ENCODE measurements around the gene COL5A1.

COL5A1 gene

DNA sequence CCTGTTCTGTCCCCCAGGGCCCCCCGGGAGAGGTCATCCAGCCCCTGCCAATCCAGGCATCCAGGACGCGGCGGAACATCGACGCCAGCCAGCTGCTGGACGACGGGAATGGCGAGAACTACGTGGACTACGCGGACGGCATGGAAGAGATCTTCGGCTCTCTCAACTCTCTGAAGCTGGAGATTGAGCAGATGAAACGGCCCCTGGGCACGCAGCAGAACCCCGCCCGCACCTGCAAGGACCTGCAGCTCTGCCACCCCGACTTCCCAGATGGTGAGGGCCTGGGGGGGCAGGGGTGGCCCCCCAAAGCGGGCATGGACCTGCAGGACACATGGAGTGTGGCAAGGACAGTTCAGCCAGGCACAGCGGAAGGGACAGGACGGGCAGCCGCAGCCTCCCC lies 183.0 kb downstream of the COL5A1 start:
- H3K36me3 ChIP-seq (ENCODE audit: insufficient read depth, low read length) = peaks cover 25% of the 10 kb centered on the region; the same call in 1 of the 2 replicates
- no peaks in the 10 kb centered on the region for H3K79me2 ChIP-seq (ENCODE audit: control insufficient read depth, insufficient read depth, low read length, unreplicated experiment)
- no peak overlapping the region for H2AFZ ChIP-seq (ENCODE audit: low read length, unreplicated experiment)
- no peaks in the 10 kb centered on the region for H3K4me1 ChIP-seq (ENCODE audit: control insufficient read depth, insufficient read depth, low read length, unreplicated experiment)
- no peaks in the 10 kb centered on the region for H3K27me3 ChIP-seq (ENCODE audit: insufficient read depth, low read length)
- H3K27ac ChIP-seq (ENCODE audit: low read depth, low read length) = no peak overlapping the region
- H3K4me3 ChIP-seq (ENCODE audit: low read depth, low read length) = no peak overlapping the region

DNA sequence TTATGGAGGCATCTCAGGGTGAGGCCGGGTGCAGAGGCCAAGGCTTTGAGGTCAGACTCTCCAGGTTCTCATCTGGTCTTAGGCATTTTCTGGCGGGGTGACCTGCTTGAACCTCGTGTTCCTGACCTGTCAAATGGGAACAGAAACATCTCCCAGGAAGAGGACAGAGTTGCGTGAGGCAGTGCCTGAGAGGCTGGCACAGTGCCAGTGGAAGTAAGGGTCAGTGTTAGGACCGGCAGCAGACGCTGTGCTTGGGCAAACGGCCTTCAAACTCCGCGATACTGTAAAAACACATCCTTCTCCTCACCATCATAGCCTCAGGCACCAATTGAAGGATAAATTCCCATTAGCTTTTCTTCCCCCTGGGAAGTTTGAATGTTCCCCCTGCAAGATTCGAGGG lies 183.4 kb downstream of the COL5A1 start:
- Histone ChIP-seq H3K27me3 (ENCODE audit: insufficient read depth, low read length) (no peaks in the 10 kb centered on the region), H2AFZ (ENCODE audit: low read length, unreplicated experiment) (no peak overlapping the region), H3K79me2 (ENCODE audit: control insufficient read depth, insufficient read depth, low read length, unreplicated experiment) (no peaks in the 10 kb centered on the region), H3K4me1 (ENCODE audit: control insufficient read depth, insufficient read depth, low read length, unreplicated experiment) (no peaks in the 10 kb centered on the region), H3K36me3 (ENCODE audit: insufficient read depth, low read length) (peaks cover 21% of the 10 kb centered on the region; the same call in 1 of the 2 replicates), H3K4me3 (ENCODE audit: low read depth, low read length) (no peak overlapping the region), H3K27ac (ENCODE audit: low read depth, low read length) (no peak overlapping the region)

DNA sequence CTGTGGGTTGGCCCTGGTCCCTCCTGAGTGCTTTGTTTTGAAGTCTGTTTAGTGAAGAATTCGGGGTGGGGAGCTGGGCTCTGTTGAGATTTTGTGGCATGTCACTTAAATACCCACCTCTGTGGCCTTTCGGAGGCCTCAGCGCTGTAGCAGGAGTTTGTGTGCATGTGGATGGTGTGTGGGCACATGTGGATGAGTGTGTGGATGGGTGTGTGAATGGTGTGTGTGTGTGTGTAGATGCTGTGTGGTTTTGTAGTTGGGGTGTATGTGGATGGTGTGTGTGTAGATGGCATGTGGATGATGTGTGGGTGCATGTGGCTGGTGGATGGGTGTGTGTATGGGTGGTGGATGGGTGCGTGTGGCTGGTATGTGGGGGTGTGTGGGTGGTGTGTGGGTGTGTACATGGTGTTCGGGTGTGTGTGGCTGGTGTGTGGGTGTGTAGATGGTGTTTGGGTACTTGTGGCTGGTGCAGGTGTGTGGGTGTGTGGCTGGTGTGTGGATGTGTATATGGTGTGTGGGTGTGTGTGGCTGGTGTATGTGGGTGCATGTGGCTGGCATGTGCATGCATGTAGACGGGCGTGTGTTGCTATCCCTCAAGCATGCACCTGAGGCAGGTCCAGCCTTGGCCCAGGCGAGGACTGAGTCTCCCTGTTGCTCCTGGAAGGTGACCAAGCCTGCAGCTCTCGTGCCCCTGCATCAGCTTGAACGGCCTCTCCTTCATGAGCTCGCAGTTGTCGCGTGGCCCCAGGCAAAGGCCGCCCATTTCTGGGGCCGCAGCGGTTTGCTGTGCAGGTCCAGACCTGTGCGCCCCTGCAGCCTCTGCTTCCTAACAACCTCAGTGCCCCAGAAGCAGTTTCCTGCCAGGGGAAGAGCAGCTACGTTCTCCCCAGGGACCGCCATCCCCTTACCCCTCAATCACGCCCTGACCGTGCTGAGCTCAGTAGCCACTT lies 185.0 kb downstream of the COL5A1 start:
- Histone ChIP-seq H3K27me3 (ENCODE audit: insufficient read depth, low read length) (no peaks in the 10 kb centered on the region), H3K27ac (ENCODE audit: low read depth, low read length) (no peak overlapping the region), H3K79me2 (ENCODE audit: control insufficient read depth, insufficient read depth, low read length, unreplicated experiment) (no peaks in the 10 kb centered on the region), H2AFZ (ENCODE audit: low read length, unreplicated experiment) (no peak overlapping the region), H3K36me3 (ENCODE audit: insufficient read depth, low read length) (peaks cover 27% of the 10 kb centered on the region), H3K4me1 (ENCODE audit: control insufficient read depth, insufficient read depth, low read length, unreplicated experiment) (no peaks in the 10 kb centered on the region), H3K4me3 (ENCODE audit: low read depth, low read length) (no peak overlapping the region)

DNA sequence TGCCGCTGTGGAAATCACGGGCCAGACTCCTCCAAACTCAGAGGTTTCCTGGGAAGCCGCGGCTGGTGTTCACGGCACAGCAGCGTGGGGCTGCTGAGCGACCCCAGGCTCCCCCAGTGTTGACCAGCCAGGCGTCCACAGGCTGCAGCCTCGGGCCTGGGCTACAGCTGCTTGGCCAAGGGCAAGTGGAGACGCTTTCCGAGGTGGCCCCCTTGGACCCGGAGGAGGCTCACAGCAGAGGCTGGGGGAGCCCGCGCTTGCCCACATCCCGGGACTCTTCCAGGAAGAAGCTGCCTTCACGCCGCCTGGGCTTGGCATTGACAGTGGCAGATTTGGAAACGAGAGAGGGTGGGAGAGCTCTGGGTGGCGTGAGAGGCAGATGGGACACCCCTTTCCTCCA lies 186.0 kb downstream of the COL5A1 start:
- H3K27me3 ChIP-seq (ENCODE audit: insufficient read depth, low read length) = no peaks in the 10 kb centered on the region

DNA sequence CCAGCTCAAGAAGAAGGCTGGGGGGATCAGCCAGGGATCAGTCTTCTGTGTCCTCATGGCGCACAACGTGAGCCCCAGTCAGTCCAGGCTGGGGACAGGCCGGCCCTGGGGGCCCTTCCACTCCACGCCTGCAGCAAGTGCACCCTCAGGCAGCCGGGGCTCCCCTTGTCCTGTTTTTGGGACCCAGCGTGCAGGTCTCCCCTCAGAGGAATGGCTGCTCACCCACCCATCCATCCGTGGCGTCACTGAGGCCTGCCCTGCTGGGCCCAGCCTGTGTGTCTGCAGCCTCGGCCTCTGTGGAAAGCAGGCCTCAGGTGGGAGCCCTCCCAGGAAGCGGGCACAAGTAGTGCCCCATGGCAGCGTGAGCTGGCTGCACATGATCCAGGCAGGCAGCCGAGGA lies 186.4 kb downstream of the COL5A1 start:
- H3K36me3 ChIP-seq (ENCODE audit: insufficient read depth, low read length) = peaks cover 25% of the 10 kb centered on the region
- no peaks in the 10 kb centered on the region for H3K27me3 ChIP-seq (ENCODE audit: insufficient read depth, low read length)

More for the DNA sequence above, 186.0 kb downstream of the COL5A1 start:
- no peak overlapping the region for H3K27ac ChIP-seq (ENCODE audit: low read depth, low read length)
- H3K4me1 ChIP-seq (ENCODE audit: control insufficient read depth, insufficient read depth, low read length, unreplicated experiment) = no peaks in the 10 kb centered on the region
- H3K79me2 ChIP-seq (ENCODE audit: control insufficient read depth, insufficient read depth, low read length, unreplicated experiment) = no peaks in the 10 kb centered on the region
- H3K36me3 ChIP-seq (ENCODE audit: insufficient read depth, low read length) = peaks cover 27% of the 10 kb centered on the region
- no peak overlapping the region for H2AFZ ChIP-seq (ENCODE audit: low read length, unreplicated experiment)
- H3K4me3 ChIP-seq (ENCODE audit: low read depth, low read length) = no peak overlapping the region

DNA sequence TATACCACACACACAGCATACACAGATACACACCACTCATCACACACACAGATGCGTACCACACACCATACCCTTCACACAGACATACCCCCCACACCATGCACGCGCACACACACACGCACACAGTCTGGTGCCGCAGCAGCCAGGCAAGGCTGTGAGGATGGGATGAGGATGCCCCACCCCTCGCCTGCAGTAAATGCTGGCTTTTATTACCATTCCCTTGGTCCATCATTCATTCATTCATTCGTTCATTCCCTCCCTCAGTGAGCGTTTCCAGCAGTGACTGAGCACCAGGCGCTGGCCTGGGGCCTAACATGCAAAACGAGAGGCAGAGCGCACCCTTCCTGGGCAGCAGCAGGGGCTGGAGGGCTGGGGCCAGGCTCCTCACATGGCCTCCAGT lies 187.3 kb downstream of the COL5A1 start:
- peaks cover 21% of the 10 kb centered on the region for H3K36me3 ChIP-seq (ENCODE audit: insufficient read depth, low read length)
- H2AFZ ChIP-seq (ENCODE audit: low read length, unreplicated experiment) = no peak overlapping the region
- H3K79me2 ChIP-seq (ENCODE audit: control insufficient read depth, insufficient read depth, low read length, unreplicated experiment) = no peaks in the 10 kb centered on the region
- H3K27me3 ChIP-seq (ENCODE audit: insufficient read depth, low read length) = no peaks in the 10 kb centered on the region
- H3K4me3 ChIP-seq (ENCODE audit: low read depth, low read length) = no peak overlapping the region
- no peaks in the 10 kb centered on the region for H3K4me1 ChIP-seq (ENCODE audit: control insufficient read depth, insufficient read depth, low read length, unreplicated experiment)
- H3K27ac ChIP-seq (ENCODE audit: low read depth, low read length) = no peak overlapping the region

More for the DNA sequence above, 186.4 kb downstream of the COL5A1 start:
- Histone ChIP-seq H2AFZ (ENCODE audit: low read length, unreplicated experiment) (no peak overlapping the region), H3K4me3 (ENCODE audit: low read depth, low read length) (no peak overlapping the region), H3K4me1 (ENCODE audit: control insufficient read depth, insufficient read depth, low read length, unreplicated experiment) (no peaks in the 10 kb centered on the region), H3K79me2 (ENCODE audit: control insufficient read depth, insufficient read depth, low read length, unreplicated experiment) (no peaks in the 10 kb centered on the region), H3K27ac (ENCODE audit: low read depth, low read length) (no peak overlapping the region)

DNA sequence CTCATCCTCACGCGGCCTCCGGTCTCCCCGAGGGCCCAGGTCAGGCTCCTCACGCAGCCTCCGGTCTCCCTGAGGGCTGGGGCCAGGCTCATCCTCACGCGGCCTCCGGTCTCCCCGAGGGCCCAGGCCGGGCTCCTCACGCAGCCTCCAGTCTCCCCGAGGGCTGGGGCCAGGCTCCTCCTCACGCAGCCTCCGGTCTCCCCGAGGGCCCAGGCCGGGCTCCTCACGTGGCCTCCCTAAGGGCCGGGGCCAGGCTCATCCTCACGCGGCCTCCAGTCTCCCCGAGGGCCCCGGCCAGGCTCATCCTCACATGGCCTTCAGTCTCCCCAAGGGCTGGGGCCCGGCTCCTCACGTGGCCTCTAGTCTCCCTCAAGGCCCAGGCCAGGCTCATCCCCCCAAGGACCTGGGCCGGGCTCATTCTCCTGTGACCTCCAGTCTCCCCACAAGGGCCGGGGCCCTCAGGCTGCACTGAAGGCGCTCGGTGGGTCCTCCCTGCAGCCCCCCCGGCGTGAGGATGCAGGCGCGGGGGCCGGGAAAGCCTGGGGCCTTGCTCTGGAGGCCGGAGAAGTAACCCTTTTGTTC lies 187.8 kb downstream of the COL5A1 start:
- Histone ChIP-seq H3K4me3 (ENCODE audit: low read depth, low read length) (no peak overlapping the region), H3K27ac (ENCODE audit: low read depth, low read length) (no peak overlapping the region), H3K27me3 (ENCODE audit: insufficient read depth, low read length) (no peaks in the 10 kb centered on the region), H3K4me1 (ENCODE audit: control insufficient read depth, insufficient read depth, low read length, unreplicated experiment) (no peaks in the 10 kb centered on the region), H3K36me3 (ENCODE audit: insufficient read depth, low read length) (peaks cover 21% of the 10 kb centered on the region), H3K79me2 (ENCODE audit: control insufficient read depth, insufficient read depth, low read length, unreplicated experiment) (no peaks in the 10 kb centered on the region), H2AFZ (ENCODE audit: low read length, unreplicated experiment) (no peak overlapping the region)

DNA sequence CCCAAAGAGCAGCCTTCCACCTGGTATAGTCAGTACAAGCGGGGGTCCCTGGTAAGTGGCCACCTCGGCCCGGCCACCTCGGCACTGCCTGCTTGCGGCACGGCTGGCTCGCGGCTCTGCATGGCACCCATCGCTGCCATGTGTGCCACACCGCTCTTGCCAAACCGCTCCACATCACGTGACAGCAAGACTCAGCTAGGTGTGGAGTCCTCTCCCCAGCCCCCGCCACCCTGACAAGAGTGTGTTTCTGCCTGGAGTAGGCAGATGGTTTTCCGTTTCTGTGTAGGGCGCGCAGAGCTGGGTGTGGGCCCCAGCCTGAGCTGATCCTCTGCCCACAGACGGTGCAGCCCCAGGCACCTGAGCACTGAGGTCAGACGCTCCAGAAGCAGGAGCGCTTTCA lies 188.5 kb downstream of the COL5A1 start:
- Histone ChIP-seq H3K4me1 (ENCODE audit: control insufficient read depth, insufficient read depth, low read length, unreplicated experiment) (no peaks in the 10 kb centered on the region), H2AFZ (ENCODE audit: low read length, unreplicated experiment) (no peak overlapping the region), H3K27ac (ENCODE audit: low read depth, low read length) (no peak overlapping the region), H3K79me2 (ENCODE audit: control insufficient read depth, insufficient read depth, low read length, unreplicated experiment) (no peaks in the 10 kb centered on the region), H3K4me3 (ENCODE audit: low read depth, low read length) (no peak overlapping the region), H3K27me3 (ENCODE audit: insufficient read depth, low read length) (no peaks in the 10 kb centered on the region), H3K36me3 (ENCODE audit: insufficient read depth, low read length) (peaks cover 21% of the 10 kb centered on the region)

DNA sequence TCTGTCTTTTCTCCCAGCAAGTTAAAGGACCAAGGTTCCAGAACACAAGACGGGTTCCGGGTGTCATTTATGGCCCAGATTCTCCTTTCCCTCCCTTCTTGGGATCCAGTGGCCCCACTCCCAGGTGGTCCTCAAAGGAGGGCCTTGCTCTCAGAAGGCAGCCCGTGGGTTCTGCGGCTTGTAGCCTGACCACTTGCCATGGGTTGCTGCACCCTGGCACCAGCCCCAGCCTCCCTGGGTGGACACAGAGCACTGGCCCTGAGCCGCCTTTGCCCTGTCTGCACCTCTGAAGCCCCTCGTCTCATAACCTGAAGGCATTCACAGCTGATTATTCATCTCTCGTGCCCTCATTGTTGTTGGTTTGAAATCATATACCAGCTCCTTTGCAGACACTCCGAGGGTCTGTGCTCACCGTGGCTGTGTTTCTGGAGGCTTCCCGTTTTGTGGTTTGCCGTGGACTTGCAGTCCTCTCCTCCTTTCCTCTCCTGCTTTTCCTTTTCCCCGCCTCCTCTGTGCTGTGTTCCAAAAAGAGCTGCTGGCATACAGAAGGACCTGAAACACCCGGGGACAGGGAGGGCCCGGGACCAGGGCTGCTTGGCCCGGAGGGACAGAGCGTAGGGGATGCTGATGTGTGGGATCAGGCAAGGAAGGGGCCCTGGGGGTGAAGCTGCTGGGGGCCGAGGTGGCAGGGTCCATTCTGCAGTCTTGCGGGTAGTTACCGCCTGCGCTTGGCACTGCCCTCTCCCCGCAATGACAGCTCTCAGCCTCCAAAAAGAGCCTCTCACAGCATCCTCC lies 189.5 kb downstream of the COL5A1 start:
- Histone ChIP-seq H3K4me3 (ENCODE audit: low read depth, low read length) (no peak overlapping the region), H3K27ac (ENCODE audit: low read depth, low read length) (no peak overlapping the region)

DNA sequence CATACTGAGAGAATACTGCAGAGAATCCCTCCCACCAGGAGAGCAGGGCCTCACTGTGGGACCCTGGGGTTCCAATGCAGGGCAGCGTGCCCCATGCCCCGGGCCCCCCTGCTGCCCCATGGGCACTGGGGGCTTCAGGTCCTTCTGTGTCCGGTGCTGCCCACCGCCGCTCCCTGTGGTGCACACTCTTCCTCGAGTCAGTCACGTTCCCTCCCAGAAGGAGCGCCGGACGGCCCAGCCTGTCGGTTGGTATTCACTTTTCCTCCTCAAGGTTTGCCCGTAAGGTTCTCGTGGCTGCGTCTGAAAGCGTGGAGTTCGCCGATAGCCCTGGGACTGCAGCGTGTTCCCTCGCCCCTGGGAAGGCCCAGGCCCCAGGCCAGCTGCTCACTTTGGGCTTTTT lies 190.9 kb downstream of the COL5A1 start:
- Histone ChIP-seq H3K27ac (ENCODE audit: low read depth, low read length) (no peak overlapping the region), H3K27me3 (ENCODE audit: insufficient read depth, low read length) (no peaks in the 10 kb centered on the region), H3K79me2 (ENCODE audit: control insufficient read depth, insufficient read depth, low read length, unreplicated experiment) (no peaks in the 10 kb centered on the region), H3K4me3 (ENCODE audit: low read depth, low read length) (no peak overlapping the region), H2AFZ (ENCODE audit: low read length, unreplicated experiment) (no peak overlapping the region), H3K36me3 (ENCODE audit: insufficient read depth, low read length) (peaks cover 21% of the 10 kb centered on the region), H3K4me1 (ENCODE audit: control insufficient read depth, insufficient read depth, low read length, unreplicated experiment) (no peaks in the 10 kb centered on the region)

More for the DNA sequence above, 189.5 kb downstream of the COL5A1 start:
- Histone ChIP-seq H2AFZ (ENCODE audit: low read length, unreplicated experiment) (no peak overlapping the region), H3K27me3 (ENCODE audit: insufficient read depth, low read length) (no peaks in the 10 kb centered on the region), H3K36me3 (ENCODE audit: insufficient read depth, low read length) (peaks cover 21% of the 10 kb centered on the region), H3K4me1 (ENCODE audit: control insufficient read depth, insufficient read depth, low read length, unreplicated experiment) (no peaks in the 10 kb centered on the region), H3K79me2 (ENCODE audit: control insufficient read depth, insufficient read depth, low read length, unreplicated experiment) (no peaks in the 10 kb centered on the region)

Data from ACC112 (cell line).